Liver (tissue), 9 donors: Measurements from ENCODE around the gene HIVEP3. TPM values are rescaled to one million over a fixed set of nuclear protein-coding genes. Genes with fewer than 3 reads are reported as not detected.
A peak's percentile ranks its signal among the peaks of the same experiment; 100 is the strongest.

Experiments used
- DNase-seq: peaks from one replicate; pipeline ENCODE4 v3.0.0-alpha.2; 2017; ENCODE audit warnings: low spot score
- H3K27ac ChIP-seq, 2 donors: one replicate each; pipeline ENCODE4 v1.7.0; 2013; ENCODE audit warnings: inconsistent platforms in 2 of 2, low read length in 2 of 2, control low read depth in 1 of 2, low read depth in 1 of 2, mild to moderate bottlenecking in 1 of 2
- H3K27me3 ChIP-seq, 4 donors: one replicate each; pipeline versions ENCODE4 v1.6.1 to v1.7.0; 2013; ENCODE audit warnings: low read length in 3 of 4, inconsistent platforms in 1 of 4, mild to moderate bottlenecking in 1 of 4, moderate library complexity in 1 of 4; ENCODE audit not compliant: control insufficient read depth in 4 of 4, insufficient read depth in 4 of 4
- H3K36me3 ChIP-seq, 4 donors: one replicate each; pipeline versions ENCODE4 v1.6.1 to v1.7.0; 2013; ENCODE audit warnings: low read length in 3 of 4, mild to moderate bottlenecking in 3 of 4, low read depth in 1 of 4, moderate library complexity in 1 of 4; ENCODE audit not compliant: control insufficient read depth in 4 of 4, insufficient read depth in 3 of 4
- H3K4me1 ChIP-seq, 4 donors: one replicate each; pipeline versions ENCODE4 v1.6.1 to v1.7.0; 2013; ENCODE audit warnings: low read length in 3 of 4, mild to moderate bottlenecking in 3 of 4, moderate library complexity in 1 of 4; ENCODE audit not compliant: control insufficient read depth in 4 of 4, insufficient read depth in 4 of 4
- H3K4me3 ChIP-seq, 3 donors: one replicate each; pipeline versions ENCODE4 v1.6.1 to v1.7.0; 2013; ENCODE audit warnings: low read length in 3 of 3, control low read depth in 1 of 3, low read depth in 1 of 3, mild to moderate bottlenecking in 1 of 3
- H3K9ac ChIP-seq, 2 donors: one replicate each; pipeline ENCODE4 v1.7.0; 2013; ENCODE audit warnings: low read length in 2 of 2, mild to moderate bottlenecking in 2 of 2, moderate library complexity in 2 of 2, control low read depth in 1 of 2, low read depth in 1 of 2
- H3K9me3 ChIP-seq, 4 donors: one replicate each; pipeline versions ENCODE4 v1.6.1 to v1.7.0; 2013; ENCODE audit warnings: low read length in 3 of 4; ENCODE audit not compliant: control insufficient read depth in 4 of 4
- ATF3 ChIP-seq: IDR thresholded peaks from 2 replicates; pipeline ENCODE4 v1.6.1; 2016; ENCODE audit warnings: antibody characterized with exemption
- CTCF ChIP-seq: fragments of 150-350 bp; IDR thresholded peaks from 2 replicates; pipeline ENCODE4 v1.5.1; 2017; ENCODE audit warnings: improper control_type of control experiment, low read depth, low read length; ENCODE audit not compliant: missing input control
- EGR1 ChIP-seq, 2 donors: IDR thresholded peaks; 2 replicates each; pipeline ENCODE4 v1.6.1; 2016 to 2018; ENCODE audit warnings: antibody characterized with exemption in 2 of 2, low read depth in 2 of 2
- FOXA2 ChIP-seq: IDR thresholded peaks from 2 replicates; pipeline ENCODE4 v1.6.1; 2016; ENCODE audit warnings: antibody characterized with exemption
- HNF4A ChIP-seq, 2 donors: conservative IDR thresholded peaks; 2 replicates each; pipeline ENCODE4 v1.6.1; 2016; ENCODE audit warnings: antibody characterized with exemption in 2 of 2, mild to moderate bottlenecking in 2 of 2
- HNF4G ChIP-seq: IDR thresholded peaks from 2 replicates; pipeline ENCODE4 v1.6.1; 2016; ENCODE audit warnings: antibody characterized with exemption
- JUND ChIP-seq, 2 donors: IDR thresholded peaks; 2 replicates each; pipeline ENCODE4 v1.6.1; 2016; ENCODE audit warnings: antibody characterized with exemption in 2 of 2
- MAX ChIP-seq: IDR thresholded peaks from 2 replicates; pipeline ENCODE4 v1.6.1; 2016; ENCODE audit warnings: antibody characterized with exemption
- NR2F2 ChIP-seq: IDR thresholded peaks from 2 replicates; pipeline ENCODE4 v1.6.1; 2016; ENCODE audit warnings: antibody characterized with exemption
- REST ChIP-seq: IDR thresholded peaks from 2 replicates; pipeline ENCODE4 v1.6.1; 2016; ENCODE audit warnings: antibody characterized with exemption, mild to moderate bottlenecking
- RXRA ChIP-seq, 2 donors: IDR thresholded peaks; 2 replicates each; pipeline ENCODE4 v1.6.1; 2017 to 2018; ENCODE audit warnings: antibody characterized with exemption in 2 of 2, mild to moderate bottlenecking in 1 of 2
- SP1 ChIP-seq: IDR thresholded peaks from 2 replicates; pipeline ENCODE4 v1.6.1; 2018; ENCODE audit warnings: antibody characterized with exemption, mild to moderate bottlenecking
- TAF1 ChIP-seq: conservative IDR thresholded peaks from 2 replicates; pipeline ENCODE4 v1.6.1; 2016; ENCODE audit warnings: antibody characterized with exemption, mild to moderate bottlenecking
- YY1 ChIP-seq: IDR thresholded peaks from 2 replicates; pipeline ENCODE4 v1.6.1; 2016; ENCODE audit warnings: antibody characterized with exemption, mild to moderate bottlenecking
- ZBTB33 ChIP-seq: IDR thresholded peaks from 2 replicates; pipeline ENCODE4 v1.6.1; 2016; ENCODE audit warnings: antibody characterized with exemption
- WGBS: extraction: QIAGEN DNeasy Blood & Tissue Kit; methylation state at CpG from one replicate; pipeline ENCODE4 v1.1.7; 2013; 5-methylcytosine and 5-hydroxymethylcytosine counted together
- polyA plus RNA-seq, 2 donors: library from polyadenylated mRNA; stranded (reverse) in 1 of 2; unstranded in 1 of 2; fragments of 200-250 nt in 1 of 2; fragments of >200 nt in 1 of 2; fragmentation: Nextera tagmentation in 1 of 2; extraction: Ambion mirVana in 1 of 2; gene quantifications; one replicate each; pipeline versions ENCODE4 v1.2.1 to v1.2.3, GENCODE V29; 2013 to 2015
- total RNA-seq, 2 donors: library from RNA; depleted of rRNA; stranded (reverse); fragments of >200 nt; gene quantifications; one replicate each; pipeline ENCODE4 v1.2.3, GENCODE V29; 2014
- donor health status: healthy.
- donor health status: healthy.
- donor health status: healthy.
- donor health status: healthy.
- donor health status: healthy.

The HIVEP3 gene
- total and polyA plus RNA-seq, 4 donors = 0.93 to 1.6 (median 1.4) TPM

GRCh38 chr1:41902159-41902577, 16.6 kb downstream of the HIVEP3 start:
- Histone ChIP-seq H3K4me3 (no peak overlapping the region), H3K36me3 (no peaks in the 10 kb centered on the region), H3K27ac (peak overlapping the region; percentile 21 to 43), H3K27me3 (no peaks in the 10 kb centered on the region), H3K9ac (no peak overlapping the region), H3K9me3 (no peaks in the 10 kb centered on the region), H3K4me1 (no peaks in the 10 kb centered on the region)
- 58% methylated on average over 3 of the region's 3 CpGs for WGBS
- TF ChIP-seq NR2F2 = peak; percentile 78
- TF ChIP-seq CTCF = no peak
- TF ChIP-seq EGR1 (IDR thresholded peaks at IDR 0.05; ENCODE audit: low read depth in 2 of 2) = no peak
- peak; percentile 17 to 37 for TF ChIP-seq RXRA (IDR thresholded peaks at IDR 0.05)
- no peak for TF ChIP-seq HNF4G
- TF ChIP-seq SP1 = peak; percentile 29
- DNase-seq = no peak

GRCh38 chr1:41901551-41901950, 17.2 kb downstream of the HIVEP3 start:
- no peaks in the 10 kb centered on the region for H3K27me3 ChIP-seq
- 83% methylated on average over 3 of the region's 3 CpGs for WGBS
- TF ChIP-seq HNF4A (conservative IDR thresholded peaks at IDR 0.05) = no peak
- no peak for TF ChIP-seq NR2F2
- TF ChIP-seq JUND (IDR thresholded peaks at IDR 0.05) = no peak
- TF ChIP-seq YY1 = no peak
- no peak for TF ChIP-seq EGR1 (IDR thresholded peaks at IDR 0.05; ENCODE audit: low read depth in 2 of 2)
- no peak for TF ChIP-seq TAF1
- TF ChIP-seq RXRA (IDR thresholded peaks at IDR 0.05) = no peak
- TF ChIP-seq REST = no peak
- no peak overlapping the region for H3K9ac ChIP-seq
- H3K9me3 ChIP-seq = no peaks in the 10 kb centered on the region
- DNase-seq = no peak
- no peaks in the 10 kb centered on the region for H3K36me3 ChIP-seq
- peak overlapping the region; percentile 5 to 21 for H3K27ac ChIP-seq
- H3K4me1 ChIP-seq = no peaks in the 10 kb centered on the region
- H3K4me3 ChIP-seq = no peak overlapping the region

DNA sequence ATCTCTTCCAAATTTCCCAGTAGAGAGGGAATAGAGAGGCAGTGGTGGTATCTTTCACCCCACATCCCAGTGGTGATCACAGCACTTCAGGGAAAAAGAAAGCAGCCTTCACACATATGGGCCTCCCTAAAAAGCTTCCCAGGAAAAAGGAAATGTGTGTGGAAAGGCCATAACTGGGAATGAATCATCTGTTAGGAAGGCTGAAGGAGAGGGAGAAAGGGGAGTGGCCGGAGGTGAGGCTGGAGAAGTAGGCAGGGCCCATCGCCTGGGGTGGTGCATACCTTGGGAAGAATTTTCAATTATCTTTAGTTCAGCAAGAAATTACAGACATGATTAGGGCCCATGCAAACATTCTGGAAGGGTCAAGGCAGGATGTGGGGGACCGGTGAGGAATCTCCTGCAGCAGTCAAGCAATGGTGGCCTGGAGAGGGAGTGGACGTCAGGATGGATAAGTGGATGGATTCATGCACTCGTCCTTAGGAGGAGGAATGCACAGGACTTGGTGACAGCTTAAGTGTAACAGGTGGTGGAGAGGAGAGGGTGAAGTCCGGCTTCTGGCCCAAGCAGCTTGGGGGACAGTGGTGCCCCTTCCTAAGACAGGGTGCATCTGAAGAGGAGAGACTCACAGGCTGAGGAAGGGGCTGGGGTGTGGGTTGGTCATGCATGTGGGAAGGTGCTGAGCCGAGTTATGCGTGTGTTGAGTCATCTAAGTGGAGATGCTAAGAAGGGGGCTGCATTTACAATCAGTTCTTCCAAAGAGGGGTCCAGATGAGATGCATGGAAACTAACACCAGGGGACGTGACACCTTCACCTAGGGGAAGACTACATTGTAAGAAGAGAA, 17.9 kb downstream of the HIVEP3 start:
- Histone ChIP-seq H3K9ac (no peak overlapping the region), H3K4me1 (no peaks in the 10 kb centered on the region), H3K4me3 (no peak overlapping the region), H3K36me3 (no peaks in the 10 kb centered on the region), H3K27ac (no peak overlapping the region), H3K27me3 (no peaks in the 10 kb centered on the region), H3K9me3 (no peaks in the 10 kb centered on the region)
- no peak for DNase-seq
- WGBS = 93% methylated on average over 9 of the region's 9 CpGs
- TF ChIP-seq ZBTB33 (no peak), SP1 (no peak), FOXA2 (no peak), REST (no peak), TAF1 (no peak), ATF3 (no peak), JUND (IDR thresholded peaks at IDR 0.05) (no peak), MAX (no peak)
